Naive B cell (primary cell): ENCODE results near the gene S100A4. TPM values are rescaled to one million over a fixed set of nuclear protein-coding genes. Genes with fewer than 3 reads are reported as not detected.
A peak's percentile ranks its signal among the peaks of the same experiment; 100 is the strongest.
"Not testable (repeated sequence)": the region's sequence is repeated elsewhere in the genome, so short reads cannot be mapped to it uniquely, and the experiment has no call there.

Source experiments
- ATAC-seq, 2 donors: fragments of 150-1000 bp; cut with Tn5 transposase; 2 replicates each; pipeline ENCODE4 v1.10.0; 2021; ENCODE audit warnings: low read depth in 2 of 2, mild to moderate bottlenecking in 2 of 2, moderate library complexity in 2 of 2
- DNase-seq: peaks from one replicate; pipeline ENCODE4 v3.0.0; 2022
- H3K27ac Mint-ChIP-seq, 6 donors: one replicate each; pipeline ENCODE4 v1.8.0; 2020 to 2022; ENCODE audit warnings: mild to moderate bottlenecking in 6 of 6, mixed read lengths in 6 of 6, moderate library complexity in 5 of 6, inconsistent platforms in 2 of 6
- H3K27me3 Mint-ChIP-seq, 3 donors: one replicate each; pipeline ENCODE4 v1.8.0; 2021 to 2022; ENCODE audit warnings: mixed read lengths in 3 of 3, mild to moderate bottlenecking in 1 of 3
- H3K36me3 Mint-ChIP-seq, 2 donors: one replicate each; pipeline ENCODE4 v1.8.0; 2020 to 2022; ENCODE audit warnings: mixed read lengths in 2 of 2, inconsistent platforms in 1 of 2, mild to moderate bottlenecking in 1 of 2
- H3K4me1 Mint-ChIP-seq, 3 donors: one replicate each; pipeline ENCODE4 v1.8.0; 2020 to 2022; ENCODE audit warnings: mixed read lengths in 3 of 3, inconsistent platforms in 1 of 3, mild to moderate bottlenecking in 1 of 3, moderate library complexity in 1 of 3
- H3K4me3 Mint-ChIP-seq, 8 donors: one replicate each; pipeline ENCODE4 v1.8.0; 2020 to 2022; ENCODE audit warnings: mild to moderate bottlenecking in 8 of 8, mixed read lengths in 8 of 8, moderate library complexity in 8 of 8, inconsistent platforms in 2 of 8
- H3K9me3 Mint-ChIP-seq, 7 donors: one replicate each; pipeline ENCODE4 v1.8.0; 2020 to 2022; ENCODE audit warnings: mixed read lengths in 7 of 7, mild to moderate bottlenecking in 5 of 7, inconsistent platforms in 2 of 7, moderate library complexity in 1 of 7
- polyA plus RNA-seq, 6 donors: library from polyadenylated mRNA; unstranded; fragments of 300-500 nt; fragmentation: Illumina TruSeq; gene quantifications; one replicate each; pipeline ENCODE4 v1.2.3, GENCODE V29; 2021; ENCODE audit warnings: low read depth in 6 of 6

Gene S100A4
- polyA plus RNA-seq, 6 donors from 2014 or later: 50.2 to 167 (median 93.2) TPM

DNA sequence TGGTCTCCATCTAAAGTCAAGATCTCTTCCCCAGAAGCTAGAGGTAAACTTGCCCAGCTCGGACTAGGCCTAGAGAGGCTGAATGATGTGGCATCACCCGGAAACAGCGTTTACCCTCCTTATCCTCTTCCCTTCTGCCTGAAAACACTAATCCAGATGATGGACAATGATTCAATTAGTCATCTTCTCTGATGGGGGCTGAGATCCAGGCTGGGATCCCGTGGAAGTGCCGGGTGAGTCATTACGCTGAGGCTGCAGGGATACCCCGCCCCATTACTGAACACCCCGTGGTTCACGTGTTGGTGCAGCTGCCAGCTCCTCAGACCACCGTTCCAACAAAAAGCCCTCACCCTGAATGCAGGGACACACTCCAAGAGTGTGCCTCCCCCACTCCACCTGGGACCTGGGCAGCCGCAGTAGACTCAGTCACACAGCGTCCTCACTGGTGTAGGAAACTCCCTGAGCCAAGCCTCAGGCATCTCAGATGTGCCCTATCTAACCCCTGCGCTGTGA, 11.9 kb downstream of the S100A4 start:
- no peak for DNase-seq
- Mint-ChIP-seq H3K36me3 (peaks cover 0 to 7% of the 10 kb centered on the region in 2 donors), H3K4me1 (peaks cover 35 to 45% (median 44%) of the 10 kb centered on the region in 3 donors)

DNA sequence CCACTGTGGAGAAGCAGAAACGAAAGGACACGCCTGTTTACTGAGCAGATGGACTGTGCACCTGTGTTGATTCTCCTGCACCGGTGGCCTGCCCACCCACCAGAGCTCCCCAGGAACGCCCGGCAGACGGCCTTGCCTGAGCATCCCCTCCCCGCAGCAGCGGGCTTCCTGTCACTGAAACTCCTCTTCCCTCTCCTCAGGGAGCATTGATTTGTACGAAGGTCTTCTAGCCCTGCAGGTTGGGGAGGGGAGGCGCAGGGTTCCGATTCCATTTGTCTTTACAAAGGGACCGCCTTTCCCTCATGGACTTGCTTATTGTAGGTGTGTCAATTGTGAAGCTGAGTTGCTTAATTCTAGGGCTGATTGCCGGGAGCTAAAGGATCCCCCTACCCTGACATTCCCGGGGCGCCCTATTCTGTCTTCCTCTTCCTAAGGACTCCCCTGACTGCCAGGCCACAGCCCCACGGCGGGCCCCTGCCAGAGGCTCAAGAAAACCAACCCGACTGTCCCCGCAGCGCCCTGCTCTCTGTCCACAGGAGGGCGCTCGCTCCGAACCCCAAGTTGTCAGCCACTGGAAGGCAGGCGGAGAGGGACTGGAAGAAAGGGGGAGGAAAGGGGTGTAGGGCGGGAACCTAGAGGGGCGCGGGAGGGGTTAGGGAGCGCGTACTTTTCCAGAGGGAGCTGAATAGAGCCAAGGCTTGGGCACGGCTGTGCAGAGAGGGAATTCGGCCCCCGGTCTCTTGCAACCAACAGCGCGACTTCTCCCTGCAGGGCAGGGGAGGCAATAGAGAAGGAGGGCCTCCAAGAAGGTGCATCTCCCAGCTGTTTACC, 12.6 kb downstream of the S100A4 start:
- DNase-seq (no peak), ATAC-seq (peak; percentile 29 to 40)
- H3K9me3 Mint-ChIP-seq: no peaks in the 10 kb centered on the region
- peak overlapping the region in 7 of 8 donors; percentile 15 to 94 (median 64) for H3K4me3 Mint-ChIP-seq
- no peaks in the 10 kb centered on the region for H3K27me3 Mint-ChIP-seq
- H3K4me1 Mint-ChIP-seq: peaks cover 35 to 45% (median 44%) of the 10 kb centered on the region in 3 donors
- peak overlapping the region in 4 of 6 donors; percentile 49 to 83 (median 56) for H3K27ac Mint-ChIP-seq
- peaks cover 0 to 7% of the 10 kb centered on the region in 2 donors for H3K36me3 Mint-ChIP-seq

More for the DNA sequence above, 11.9 kb downstream of the S100A4 start:
- peak overlapping the region in 3 of 8 donors; percentile 29 to 94 (median 64) for H3K4me3 Mint-ChIP-seq
- H3K9me3 Mint-ChIP-seq: no peaks in the 10 kb centered on the region
- no peaks in the 10 kb centered on the region for H3K27me3 Mint-ChIP-seq
- peak overlapping the region in 3 of 6 donors; percentile 17 to 71 (median 51) for H3K27ac Mint-ChIP-seq
- no peak for ATAC-seq

- H3K27me3 Mint-ChIP-seq: peaks cover 0 to under 1% (median 0%) of the 10 kb centered on the region in 3 donors
- DNase-seq (no peak), ATAC-seq (no peak)
Measured at GRCh38 chr1:153532181-153532580, 13.4 kb downstream of the S100A4 start.

GRCh38 chr1:153531638-153532037, 14.0 kb downstream of the S100A4 start:
- Mint-ChIP-seq H3K4me3 (peak overlapping the region in 1 of 8 donors; percentile 59), H3K4me1 (peaks cover 32 to 41% (median 40%) of the 10 kb centered on the region in 3 donors), H3K27ac (no peak overlapping the region), H3K9me3 (no peaks in the 10 kb centered on the region), H3K27me3 (peaks cover 0 to 3% (median 2%) of the 10 kb centered on the region in 3 donors), H3K36me3 (peaks cover 0 to 7% of the 10 kb centered on the region in 2 donors)
- ATAC-seq: no peak
- DNase-seq: no peak

More at GRCh38 chr1:153532181-153532580, 13.4 kb downstream of the S100A4 start:
- Mint-ChIP-seq H3K4me3 (peak overlapping the region in 1 of 8 donors; percentile 50), H3K27ac (peak overlapping the region in 2 of 6 donors; percentile 8 to 54), H3K4me1 (peaks cover 35 to 45% (median 44%) of the 10 kb centered on the region in 3 donors), H3K9me3 (no peaks in the 10 kb centered on the region), H3K36me3 (peaks cover 0 to 7% of the 10 kb centered on the region in 2 donors)

GRCh38 chr1:153527683-153528040, 17.9 kb downstream of the S100A4 start:
- H3K4me3 Mint-ChIP-seq: no peak overlapping the region
- H3K9me3 Mint-ChIP-seq: no peaks in the 10 kb centered on the region
- ATAC-seq (no peak), DNase-seq (no peak)
- no peak overlapping the region for H3K27ac Mint-ChIP-seq
- no peaks in the 10 kb centered on the region for H3K36me3 Mint-ChIP-seq
- H3K4me1 Mint-ChIP-seq: peaks cover 4 to 6% (median 6%) of the 10 kb centered on the region in 3 donors
- peaks cover 0 to 4% (median 3%) of the 10 kb centered on the region in 3 donors for H3K27me3 Mint-ChIP-seq

DNA sequence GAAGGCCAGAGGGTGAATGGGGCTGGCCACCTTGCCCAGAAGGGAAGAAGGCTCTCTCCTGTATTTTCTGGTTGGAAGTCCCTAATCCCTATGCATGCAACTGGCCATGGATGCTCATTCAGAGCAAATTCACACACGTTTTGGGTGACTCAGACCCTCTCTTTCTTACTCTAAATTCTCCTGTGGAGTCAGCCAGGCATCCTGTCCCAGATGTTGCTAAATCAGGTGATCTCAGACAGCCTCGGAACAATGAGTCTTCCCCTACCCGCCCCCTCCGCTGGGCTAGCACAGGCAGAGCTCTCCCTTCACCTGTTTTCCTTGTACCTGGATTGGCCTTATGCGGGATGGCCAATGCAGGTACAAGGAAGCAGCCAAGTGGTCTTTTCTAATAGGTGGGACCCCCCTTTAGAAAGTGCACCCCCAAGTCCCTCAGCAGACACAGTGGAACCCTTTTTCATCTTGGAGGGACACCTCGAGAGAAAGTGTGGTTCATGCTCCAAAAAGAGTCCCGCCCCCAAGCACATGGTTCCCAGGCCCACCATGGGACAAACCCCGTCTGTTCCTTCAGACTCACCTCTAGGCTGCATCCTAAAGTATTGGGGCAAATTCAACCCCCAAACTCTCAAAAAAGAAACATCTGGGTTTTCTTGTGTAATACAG, 18.5 kb downstream of the S100A4 start:
- Mint-ChIP-seq H3K9me3 (no peaks in the 10 kb centered on the region), H3K27ac (no peak overlapping the region), H3K27me3 (peaks cover 0 to 4% (median 3%) of the 10 kb centered on the region in 3 donors), H3K36me3 (no peaks in the 10 kb centered on the region), H3K4me1 (peaks cover under 1 to 2% (median under 1%) of the 10 kb centered on the region in 3 donors), H3K4me3 (no peak overlapping the region)
- ATAC-seq: no peak
- DNase-seq: no peak

DNA sequence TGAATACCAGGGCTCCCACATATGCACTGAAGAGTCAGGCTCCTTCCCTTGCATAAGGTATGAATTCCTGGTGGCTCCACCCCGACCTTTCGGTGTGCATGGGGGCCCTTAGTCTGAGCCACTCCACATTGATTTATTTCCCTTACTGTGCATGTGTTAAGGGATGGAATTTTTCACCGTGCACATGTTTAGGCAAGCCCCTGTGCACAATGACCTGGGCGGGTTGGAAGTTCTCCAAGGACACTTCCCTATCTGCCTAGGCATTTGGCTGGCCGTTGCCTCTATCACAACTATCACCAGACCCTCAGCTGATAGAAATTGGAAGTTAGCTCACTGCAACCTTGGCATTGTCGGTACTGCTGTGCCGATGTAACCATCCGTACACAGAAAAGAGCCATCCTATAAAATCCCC, 19.5 kb downstream of the S100A4 start:
- no peak for DNase-seq
- Mint-ChIP-seq H3K27ac (peak overlapping the region in 1 of 6 donors; percentile 47), H3K36me3 (no peaks in the 10 kb centered on the region), H3K27me3 (peaks cover 0 to 4% (median 4%) of the 10 kb centered on the region in 3 donors), H3K9me3 (no peaks in the 10 kb centered on the region), H3K4me3 (no peak overlapping the region), H3K4me1 (no peaks in the 10 kb centered on the region)
- ATAC-seq: no peak

DNA sequence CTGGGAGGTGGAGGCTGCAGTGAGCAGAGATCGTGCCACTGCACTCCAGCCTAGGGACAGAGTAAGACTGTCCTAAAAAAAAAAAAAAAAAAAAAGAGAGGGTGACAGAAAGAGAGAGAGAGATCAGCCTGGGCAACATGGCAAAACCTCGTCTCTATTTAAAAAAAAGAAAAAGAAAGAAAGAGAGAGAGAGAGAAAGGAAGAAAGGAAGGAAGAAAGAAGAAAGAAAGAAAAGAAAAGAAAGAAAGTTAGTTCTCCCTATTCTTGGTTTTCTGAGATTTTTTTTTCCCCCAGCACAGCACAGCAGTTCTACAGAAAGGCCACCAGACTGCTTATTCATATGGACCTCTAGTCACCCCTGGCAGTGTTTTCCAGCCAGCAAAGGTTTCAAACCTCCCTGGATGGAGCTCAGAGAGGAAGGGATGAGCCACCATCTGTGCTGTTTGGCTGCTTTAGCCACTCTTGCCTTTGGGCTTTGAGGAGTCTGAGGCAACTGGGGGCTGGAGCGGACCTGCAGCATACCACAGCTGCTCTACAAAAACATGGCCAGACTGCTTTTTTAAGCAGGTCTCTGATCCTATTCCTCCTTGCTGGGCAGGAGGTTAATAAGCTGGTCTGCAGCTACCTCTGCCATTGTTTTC, 20.4 kb downstream of the S100A4 start:
- Mint-ChIP-seq H3K4me3 (no peak overlapping the region), H3K9me3 (no peaks in the 10 kb centered on the region), H3K36me3 (no peaks in the 10 kb centered on the region), H3K4me1 (no peaks in the 10 kb centered on the region), H3K27ac (no peak overlapping the region), H3K27me3 (peaks cover 0 to 6% (median 4%) of the 10 kb centered on the region in 3 donors)
- no peak for DNase-seq
- no peak for ATAC-seq

GRCh38 chr1:153522353-153523048, 23.1 kb downstream of the S100A4 start:
- not testable (repeated sequence) for H3K27ac Mint-ChIP-seq, H3K4me3 Mint-ChIP-seq, ATAC-seq, DNase-seq, H3K4me1 Mint-ChIP-seq, H3K9me3 Mint-ChIP-seq, H3K36me3 Mint-ChIP-seq, H3K27me3 Mint-ChIP-seq

- not testable (repeated sequence) for H3K36me3 Mint-ChIP-seq, H3K4me1 Mint-ChIP-seq, DNase-seq, H3K9me3 Mint-ChIP-seq, H3K27ac Mint-ChIP-seq, H3K4me3 Mint-ChIP-seq, H3K27me3 Mint-ChIP-seq, ATAC-seq
Measured at GRCh38 chr1:153521808-153522207, 23.8 kb downstream of the S100A4 start.

GRCh38 chr1:153520818-153521476, 24.7 kb downstream of the S100A4 start:
- no peak overlapping the region for H3K4me3 Mint-ChIP-seq
- DNase-seq (no peak), ATAC-seq (no peak)
- H3K27me3 Mint-ChIP-seq: peaks cover 0 to 3% (median 0%) of the 10 kb centered on the region in 3 donors
- H3K36me3 Mint-ChIP-seq: no peaks in the 10 kb centered on the region
- no peaks in the 10 kb centered on the region for H3K9me3 Mint-ChIP-seq
- H3K4me1 Mint-ChIP-seq: peaks cover 0 to 5% (median 4%) of the 10 kb centered on the region in 3 donors
- no peak overlapping the region for H3K27ac Mint-ChIP-seq

DNA sequence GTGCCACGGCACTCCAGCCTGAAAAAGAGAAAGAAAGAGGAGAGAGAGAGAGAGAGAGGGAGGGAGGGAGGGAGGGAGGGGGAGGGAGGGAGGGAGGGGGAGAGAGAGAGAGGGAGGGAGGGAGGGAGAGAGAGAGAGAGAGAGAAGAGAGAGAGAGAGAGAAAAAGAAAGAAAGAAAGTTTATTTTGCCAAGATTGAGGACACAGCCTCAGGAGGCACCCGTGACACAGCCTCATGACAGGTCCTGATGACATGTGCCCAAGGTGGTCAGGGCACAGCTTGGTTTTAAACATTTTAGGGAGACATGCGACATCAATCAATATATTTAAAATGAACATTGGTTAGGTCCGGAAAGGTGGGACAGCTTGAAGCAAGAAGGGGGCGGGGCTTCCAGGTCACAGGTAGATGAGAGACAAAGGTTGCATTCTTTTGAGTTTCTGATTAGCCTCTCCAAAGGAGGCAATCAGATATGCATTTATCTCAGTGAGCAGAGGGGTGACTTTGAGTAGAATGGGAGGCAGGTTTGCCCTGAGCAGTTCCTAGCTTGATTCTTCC, 25.4 kb downstream of the S100A4 start:
- not testable (repeated sequence) for H3K27ac Mint-ChIP-seq, H3K4me1 Mint-ChIP-seq, H3K36me3 Mint-ChIP-seq, ATAC-seq, H3K27me3 Mint-ChIP-seq, H3K9me3 Mint-ChIP-seq, H3K4me3 Mint-ChIP-seq, DNase-seq
